Measurements from ENCODE around the gene PRPS1.

PRPS1 gene

DNA sequence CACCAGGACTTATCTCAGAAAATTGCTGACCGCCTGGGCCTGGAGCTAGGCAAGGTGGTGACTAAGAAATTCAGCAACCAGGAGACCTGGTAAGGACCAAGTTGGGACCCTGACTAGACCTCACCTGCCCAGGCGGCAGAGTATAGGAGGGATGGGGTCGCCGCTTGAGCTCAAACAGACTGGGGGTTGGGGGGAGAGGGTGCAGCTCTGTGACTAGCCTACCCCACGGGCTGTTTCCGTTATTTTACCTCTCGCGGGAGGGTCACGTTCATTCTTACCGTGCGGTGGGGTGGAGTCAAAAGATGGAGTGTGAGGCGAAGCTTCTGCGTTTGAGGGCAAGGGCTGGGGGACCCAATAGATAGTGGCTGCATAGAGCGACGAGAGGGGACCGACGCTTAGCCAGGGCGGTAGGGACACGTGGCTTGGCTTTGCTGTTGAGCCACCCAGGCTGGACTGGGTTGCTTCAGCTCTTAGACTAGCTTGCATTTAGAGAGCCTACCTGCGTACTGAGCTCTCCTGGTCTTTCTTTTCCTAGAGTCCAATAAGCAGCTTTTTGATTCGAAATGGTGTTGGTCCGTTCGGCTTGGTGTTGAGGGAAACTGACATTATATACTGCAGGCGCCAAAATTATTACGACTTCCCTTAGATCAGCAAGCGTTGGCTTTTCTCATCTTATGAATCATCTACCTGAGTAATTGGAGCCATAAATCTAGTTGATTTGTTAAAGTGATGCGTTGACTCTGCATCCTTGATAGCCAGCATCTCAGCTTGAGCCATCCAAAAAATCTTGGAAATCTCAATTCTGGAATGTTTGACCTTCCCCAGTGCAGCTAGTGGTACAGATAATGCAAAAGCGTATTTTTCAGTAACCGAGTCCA lies 591 bp downstream of the PRPS1 start:
- peak; percentile 81 for FAIRE-seq
- TF ChIP-seq POLR2A (IDR thresholded peaks at IDR 0.05; ENCODE audit: low read depth, low read length), result 0 out of 2 replicates have a peak, but pooled peaks have one; percentile 29
- TF ChIP-seq POU2F2 (IDR thresholded peaks at IDR 0.05; ENCODE audit: low read depth, low read length), result no peak
- TF ChIP-seq PAX5 (IDR thresholded peaks at IDR 0.05; ENCODE audit: insufficient read depth, low read length, severe bottlenecking), result no peak
- no peak for TF ChIP-seq SPI1 (IDR thresholded peaks at IDR 0.05; ENCODE audit: low read depth, low read length)
- peak; percentile 25 for DNase-seq (ENCODE audit: insufficient read length, low spot score)

DNA sequence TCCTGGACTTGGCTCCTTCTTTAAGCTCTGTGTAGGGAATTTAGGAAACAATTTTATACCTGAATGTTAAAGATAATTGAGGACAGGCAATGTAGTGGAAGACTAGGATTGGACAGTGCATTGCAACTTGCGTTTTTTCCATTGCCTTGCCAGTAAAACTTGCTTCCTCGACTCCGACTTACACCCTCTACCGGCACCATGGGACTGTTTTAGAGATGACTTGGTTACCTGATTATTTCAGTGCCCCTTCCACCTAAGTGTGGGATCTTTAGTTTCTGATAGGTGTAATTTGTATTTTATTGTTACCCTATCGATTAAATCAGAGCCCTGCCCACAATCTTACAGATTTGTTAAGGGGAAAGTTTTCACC lies 1.2 kb downstream of the PRPS1 start:
- TF ChIP-seq SPI1 (IDR thresholded peaks at IDR 0.05; ENCODE audit: low read depth, low read length) (no peak), TAF1 (IDR thresholded peaks at IDR 0.05; ENCODE audit: low read depth, low read length) (no peak), POLR2A (IDR thresholded peaks at IDR 0.05; ENCODE audit: low read depth, low read length) (no peak), POU2F2 (IDR thresholded peaks at IDR 0.05; ENCODE audit: low read depth, low read length) (no peak), PAX5 (IDR thresholded peaks at IDR 0.05; ENCODE audit: insufficient read depth, low read length, severe bottlenecking) (no peak), POLR2AphosphoS5 (IDR thresholded peaks at IDR 0.05; ENCODE audit: low read depth, low read length) (no peak)
- no peak for DNase-seq (ENCODE audit: insufficient read length, low spot score)
- peak; percentile 76 for FAIRE-seq

DNA sequence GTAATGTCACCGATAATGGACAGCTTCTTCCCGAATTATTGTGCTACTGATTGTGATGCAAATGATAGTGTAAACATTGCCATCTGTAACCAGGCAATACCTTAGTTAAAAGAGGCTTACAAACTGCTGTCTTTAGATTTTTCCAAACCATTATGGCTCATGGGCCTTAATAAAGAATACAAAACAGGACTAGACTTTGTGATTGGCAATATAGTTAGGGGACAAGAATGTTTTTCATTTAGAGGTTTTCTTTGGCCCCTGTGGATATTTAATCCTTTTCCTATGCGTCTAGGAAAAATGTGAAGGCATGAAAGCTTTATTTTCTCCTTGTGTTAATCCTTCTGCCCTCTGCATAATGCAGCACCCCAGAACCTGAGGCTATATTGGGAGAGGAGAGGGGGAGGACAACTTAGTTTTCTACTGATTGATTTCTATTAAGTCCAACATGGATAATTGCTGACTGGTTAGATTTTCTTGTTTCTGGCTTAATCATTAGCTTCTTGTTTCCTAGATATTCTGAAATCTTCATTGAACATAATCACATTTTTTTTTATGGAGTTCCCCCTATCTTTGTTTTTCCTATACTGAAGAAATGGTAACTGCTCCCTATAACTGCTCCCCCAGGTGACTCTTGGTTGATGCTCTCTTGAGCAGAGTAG lies 1.9 kb downstream of the PRPS1 start:
- DNase-seq (ENCODE audit: insufficient read length, low spot score) (no peak), FAIRE-seq (no peak)
- no peak for TF ChIP-seq TAF1 (IDR thresholded peaks at IDR 0.05; ENCODE audit: low read depth, low read length)
- TF ChIP-seq POLR2A (IDR thresholded peaks at IDR 0.05; ENCODE audit: low read depth, low read length), result no peak
- TF ChIP-seq PAX5 (IDR thresholded peaks at IDR 0.05; ENCODE audit: insufficient read depth, low read length, severe bottlenecking), result no peak
- no peak for TF ChIP-seq SPI1 (IDR thresholded peaks at IDR 0.05; ENCODE audit: low read depth, low read length)
- no peak for TF ChIP-seq POLR2AphosphoS5 (IDR thresholded peaks at IDR 0.05; ENCODE audit: low read depth, low read length)
- no peak for TF ChIP-seq POU2F2 (IDR thresholded peaks at IDR 0.05; ENCODE audit: low read depth, low read length)

GRCh38 chrX:107632346-107632745 lies 4.0 kb downstream of the PRPS1 start:
- TF ChIP-seq POU2F2 (IDR thresholded peaks at IDR 0.05; ENCODE audit: low read depth, low read length) (no peak), POLR2AphosphoS5 (IDR thresholded peaks at IDR 0.05; ENCODE audit: low read depth, low read length) (no peak), TAF1 (IDR thresholded peaks at IDR 0.05; ENCODE audit: low read depth, low read length) (no peak), POLR2A (IDR thresholded peaks at IDR 0.05; ENCODE audit: low read depth, low read length) (no peak), SPI1 (IDR thresholded peaks at IDR 0.05; ENCODE audit: low read depth, low read length) (no peak), PAX5 (IDR thresholded peaks at IDR 0.05; ENCODE audit: insufficient read depth, low read length, severe bottlenecking) (no peak)
- FAIRE-seq (no peak), DNase-seq (ENCODE audit: insufficient read length, low spot score) (no peak)

GRCh38 chrX:107646735-107647134 lies 18.4 kb downstream of the PRPS1 start:
- FAIRE-seq (no peak), DNase-seq (ENCODE audit: insufficient read length, low spot score) (no peak)
- TF ChIP-seq TAF1 (IDR thresholded peaks at IDR 0.05; ENCODE audit: low read depth, low read length) (no peak), POU2F2 (IDR thresholded peaks at IDR 0.05; ENCODE audit: low read depth, low read length) (no peak), POLR2AphosphoS5 (IDR thresholded peaks at IDR 0.05; ENCODE audit: low read depth, low read length) (no peak), POLR2A (IDR thresholded peaks at IDR 0.05; ENCODE audit: low read depth, low read length) (no peak), PAX5 (IDR thresholded peaks at IDR 0.05; ENCODE audit: insufficient read depth, low read length, severe bottlenecking) (no peak), SPI1 (IDR thresholded peaks at IDR 0.05; ENCODE audit: low read depth, low read length) (peak; percentile 78)

- FAIRE-seq (no peak), DNase-seq (ENCODE audit: insufficient read length, low spot score) (no peak)
Measured at GRCh38 chrX:107648332-107648731, 20.0 kb downstream of the PRPS1 start.

DNA sequence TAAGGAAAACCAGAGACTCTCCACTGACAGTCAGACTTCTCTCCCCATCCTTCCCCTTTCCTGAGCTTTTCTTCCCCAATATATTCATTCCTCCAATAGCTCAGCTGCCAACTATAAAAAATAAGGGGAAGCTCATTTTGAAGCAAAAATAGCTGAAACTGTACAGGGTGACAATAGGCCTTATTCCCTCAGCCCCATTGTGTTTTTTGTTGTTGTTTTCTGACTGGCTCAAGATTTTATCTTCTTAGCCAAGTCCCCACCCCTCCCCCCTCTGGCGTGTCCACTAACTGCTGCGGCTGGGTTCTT lies 26.2 kb downstream of the PRPS1 start:
- FAIRE-seq (no peak), DNase-seq (ENCODE audit: insufficient read length, low spot score) (no peak)
- TF ChIP-seq SPI1 (IDR thresholded peaks at IDR 0.05; ENCODE audit: low read depth, low read length) (no peak), TAF1 (IDR thresholded peaks at IDR 0.05; ENCODE audit: low read depth, low read length) (no peak), POU2F2 (IDR thresholded peaks at IDR 0.05; ENCODE audit: low read depth, low read length) (no peak), PAX5 (IDR thresholded peaks at IDR 0.05; ENCODE audit: insufficient read depth, low read length, severe bottlenecking) (no peak), POLR2AphosphoS5 (IDR thresholded peaks at IDR 0.05; ENCODE audit: low read depth, low read length) (no peak), POLR2A (IDR thresholded peaks at IDR 0.05; ENCODE audit: low read depth, low read length) (no peak)

More at GRCh38 chrX:107648332-107648731, 20.0 kb downstream of the PRPS1 start:
- TF ChIP-seq POU2F2 (IDR thresholded peaks at IDR 0.05; ENCODE audit: low read depth, low read length), result no peak

GRCh38 chrX:107654872-107655761 lies 26.8 kb downstream of the PRPS1 start:
- DNase-seq (ENCODE audit: insufficient read length, low spot score) (no peak), FAIRE-seq (peak; percentile 73)
- no peak for TF ChIP-seq PAX5 (IDR thresholded peaks at IDR 0.05; ENCODE audit: insufficient read depth, low read length, severe bottlenecking)

GRCh38 chrX:107656978-107657377 lies 28.7 kb downstream of the PRPS1 start:
- TF ChIP-seq POU2F2 (IDR thresholded peaks at IDR 0.05; ENCODE audit: low read depth, low read length), result no peak
- TF ChIP-seq POLR2A (IDR thresholded peaks at IDR 0.05; ENCODE audit: low read depth, low read length), result no peak
- no peak for TF ChIP-seq PAX5 (IDR thresholded peaks at IDR 0.05; ENCODE audit: insufficient read depth, low read length, severe bottlenecking)
- TF ChIP-seq SPI1 (IDR thresholded peaks at IDR 0.05; ENCODE audit: low read depth, low read length), result no peak
- TF ChIP-seq POLR2AphosphoS5 (IDR thresholded peaks at IDR 0.05; ENCODE audit: low read depth, low read length), result no peak
- no peak for TF ChIP-seq TAF1 (IDR thresholded peaks at IDR 0.05; ENCODE audit: low read depth, low read length)
- no peak for DNase-seq (ENCODE audit: insufficient read length, low spot score)
- FAIRE-seq, result no peak

Data from GM12891 (cell line).